CD4-positive, alpha-beta memory T cell (primary cell): ENCODE data around the gene PDZRN3. TPM values are rescaled to one million over a fixed set of nuclear protein-coding genes. Genes with fewer than 3 reads are reported as not detected.

Source experiments
- CTCF ChIA-PET: fragments of 350-600 bp; sonication (Branson Sonifier 250); formaldehyde crosslinking; loops from one replicate; lab custom pipeline; 2021; ENCODE audit warnings: inconsistent platforms; ENCODE audit not compliant: partially characterized antibody; lab: Charles Lee
- POLR2A ChIA-PET: fragments of 350-600 bp; sonication (Branson Sonifier 250); formaldehyde crosslinking; loops from one replicate; lab custom pipeline; 2021; ENCODE audit not compliant: partially characterized antibody; lab: Charles Lee
- DNase-seq, 5 donors: peaks; one replicate each; pipeline versions ENCODE4 v3.0.0 to v3.0.0-alpha.2; 2020 to 2022; ENCODE audit warnings: mixed read lengths in 1 of 5
- H3K27ac ChIP-seq: one replicate; pipeline ENCODE4 v1.7.0; 2013; ENCODE audit warnings: low read depth, low read length
- H3K27me3 ChIP-seq: 2 replicates; pipeline ENCODE4 v1.7.0; 2013; ENCODE audit warnings: mild to moderate bottlenecking, low read length, moderate library complexity; ENCODE audit not compliant: insufficient read depth
- H3K36me3 ChIP-seq: 2 replicates; pipeline ENCODE4 v1.7.0; 2013; ENCODE audit warnings: mild to moderate bottlenecking, low read length, moderate library complexity; ENCODE audit not compliant: insufficient read depth
- H3K4me1 ChIP-seq: 2 replicates; pipeline ENCODE4 v1.7.0; 2013; ENCODE audit warnings: mild to moderate bottlenecking, low read length, moderate library complexity; ENCODE audit not compliant: insufficient read depth
- H3K4me3 ChIP-seq, 2 donors: one replicate each; pipeline ENCODE4 v1.7.0; 2013; ENCODE audit warnings: low read length in 2 of 2, mild to moderate bottlenecking in 1 of 2
- H3K9me3 ChIP-seq, 2 donors: one replicate each; pipeline ENCODE4 v1.7.0; 2013; ENCODE audit warnings: low read length in 2 of 2, control low read depth in 1 of 2; ENCODE audit not compliant: control insufficient read depth in 1 of 2
- H3K27ac Mint-ChIP-seq, 7 donors: one replicate each; pipeline ENCODE4 v1.8.0; 2020 to 2021; ENCODE audit warnings: mixed read lengths in 7 of 7, mild to moderate bottlenecking in 6 of 7, inconsistent platforms in 3 of 7, moderate library complexity in 3 of 7
- H3K27me3 Mint-ChIP-seq, 2 donors: one replicate each; pipeline ENCODE4 v1.8.0; 2020 to 2021; ENCODE audit warnings: mixed read lengths in 2 of 2
- H3K36me3 Mint-ChIP-seq, 2 donors: one replicate each; pipeline ENCODE4 v1.8.0; 2020 to 2021; ENCODE audit warnings: mixed read lengths in 2 of 2, inconsistent platforms in 1 of 2, mild to moderate bottlenecking in 1 of 2
- H3K4me1 Mint-ChIP-seq, 4 donors: one replicate each; pipeline ENCODE4 v1.8.0; 2020 to 2021; ENCODE audit warnings: mixed read lengths in 4 of 4, mild to moderate bottlenecking in 1 of 4
- H3K4me3 Mint-ChIP-seq, 8 donors: one replicate each; pipeline ENCODE4 v1.8.0; 2020 to 2021; ENCODE audit warnings: mixed read lengths in 8 of 8, mild to moderate bottlenecking in 7 of 8, moderate library complexity in 6 of 8, inconsistent platforms in 3 of 8
- H3K9me3 Mint-ChIP-seq, 8 donors: one replicate each; pipeline ENCODE4 v1.8.0; 2020 to 2021; ENCODE audit warnings: mixed read lengths in 8 of 8, mild to moderate bottlenecking in 5 of 8, inconsistent platforms in 3 of 8, moderate library complexity in 1 of 8
- intact Hi-C: fragments of 100-400 bp; cut with micrococcal nuclease; formaldehyde crosslinking; loops from one replicate; pipeline ENCODE4 v1.15.1; 2023
- polyA plus RNA-seq, 2 donors: library from polyadenylated mRNA; unstranded; fragments of 300-500 nt; fragmentation: Illumina TruSeq; gene quantifications; one replicate each; pipeline ENCODE4 v1.2.3, GENCODE V29; 2021
- total RNA-seq, 2 experiments: library from RNA; stranded (reverse); gene quantifications; one replicate each; pipeline ENCODE4 v1.2.3, GENCODE V29; 2021

PDZRN3 gene
- total and polyA plus RNA-seq, 4 experiments from 2014 or later, result not detected

DNA sequence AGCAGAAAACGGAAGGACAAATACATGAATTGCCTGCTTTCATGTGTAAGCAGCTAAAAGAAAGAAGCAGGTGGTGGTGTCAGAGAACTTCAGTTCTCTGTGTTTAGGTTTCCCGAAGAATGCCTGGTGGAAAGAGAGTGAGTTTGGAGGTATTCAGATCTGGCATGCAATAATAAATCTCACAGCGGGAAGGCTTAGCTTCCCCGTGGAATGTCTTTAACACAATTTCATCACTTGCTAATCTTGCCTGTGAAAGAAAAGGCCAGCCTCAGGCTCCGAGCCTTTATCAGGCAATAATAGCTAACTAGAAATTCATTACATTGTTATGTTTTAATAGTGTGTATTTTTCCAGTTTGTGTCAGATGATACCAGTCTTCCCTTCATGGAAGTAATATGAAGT lies 220.3 kb downstream of the PDZRN3 start:
- intact Hi-C loops, result no loop called here
- Histone ChIP-seq H3K27me3 (no peaks in the 10 kb centered on the region), H3K27ac (no peak overlapping the region), H3K36me3 (no peaks in the 10 kb centered on the region), H3K9me3 (no peaks in the 10 kb centered on the region), H3K4me1 (no peaks in the 10 kb centered on the region), H3K4me3 (no peak overlapping the region)
- ChIA-PET POLR2A (no interaction called here), CTCF (no interaction called here)
- no peak for DNase-seq
- no peak overlapping the region for H3K4me3 Mint-ChIP-seq
- no peaks in the 10 kb centered on the region for H3K27me3 Mint-ChIP-seq
- H3K36me3 Mint-ChIP-seq, result no peaks in the 10 kb centered on the region
- no peaks in the 10 kb centered on the region for H3K9me3 Mint-ChIP-seq
- peaks cover 0 to 6% (median 0%) of the 10 kb centered on the region in 4 donors for H3K4me1 Mint-ChIP-seq
- no peak overlapping the region for H3K27ac Mint-ChIP-seq

DNA sequence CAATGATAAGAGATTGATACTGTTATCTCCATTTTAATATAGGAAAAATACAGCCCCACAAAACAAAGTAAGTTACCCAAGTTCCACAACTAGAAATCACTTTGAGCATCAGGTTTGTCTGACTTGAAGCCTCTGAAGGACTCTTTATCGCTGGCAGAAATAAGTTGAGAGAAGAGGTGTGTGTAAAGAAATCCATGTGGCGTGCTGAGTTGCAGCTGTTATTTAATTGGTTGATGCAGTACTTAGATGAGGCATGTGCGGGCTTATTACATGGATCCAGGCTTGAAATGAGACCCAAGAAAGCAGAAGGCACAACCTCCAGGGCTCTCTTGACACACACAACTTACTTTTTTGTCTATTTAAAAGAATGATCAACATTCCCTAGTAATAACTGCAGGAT lies 221.3 kb downstream of the PDZRN3 start:
- H3K9me3 ChIP-seq, result no peaks in the 10 kb centered on the region
- Mint-ChIP-seq H3K4me1 (peaks cover 0 to 6% (median 0%) of the 10 kb centered on the region in 4 donors), H3K27ac (no peak overlapping the region), H3K4me3 (no peak overlapping the region), H3K9me3 (no peaks in the 10 kb centered on the region), H3K27me3 (no peaks in the 10 kb centered on the region), H3K36me3 (no peaks in the 10 kb centered on the region)
- H3K27ac ChIP-seq, result no peak overlapping the region
- intact Hi-C loops, result no loop called here
- CTCF ChIA-PET, result no interaction called here
- H3K4me3 ChIP-seq, result no peak overlapping the region
- H3K4me1 ChIP-seq, result no peaks in the 10 kb centered on the region
- H3K36me3 ChIP-seq, result no peaks in the 10 kb centered on the region
- H3K27me3 ChIP-seq, result no peaks in the 10 kb centered on the region
- POLR2A ChIA-PET, result no interaction called here
- no peak for DNase-seq

DNA sequence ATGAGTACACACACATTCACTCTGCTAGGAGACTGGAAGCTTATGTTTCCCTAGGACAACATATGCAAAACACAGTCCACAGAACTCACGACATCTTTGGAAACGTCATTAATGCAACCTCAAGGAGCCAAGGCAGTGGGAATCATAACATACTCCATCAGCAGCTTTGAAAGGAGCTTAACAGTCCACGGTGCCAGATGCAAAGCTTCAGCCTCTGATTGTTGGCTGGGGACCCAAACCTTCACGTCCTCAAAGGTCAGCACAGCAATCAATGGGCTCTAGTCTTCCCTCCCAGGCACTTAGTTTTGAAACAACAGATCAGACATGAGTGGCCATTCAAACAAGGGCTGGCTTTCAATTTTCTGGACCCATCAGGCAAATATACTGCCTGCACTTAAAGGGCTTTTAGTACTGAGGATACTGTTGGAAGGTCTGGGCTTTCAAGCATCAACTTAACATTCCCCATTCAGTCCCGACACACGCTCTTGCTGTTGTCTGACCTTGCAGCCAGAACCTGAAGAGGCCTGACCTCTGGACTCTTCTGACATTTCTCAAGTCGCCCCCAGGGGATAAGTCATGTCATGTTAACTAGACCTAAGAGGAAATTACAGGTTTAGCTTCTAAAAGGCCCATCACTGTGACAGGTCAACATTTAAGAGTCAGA lies 223.0 kb downstream of the PDZRN3 start:
- H3K4me3 ChIP-seq, result no peak overlapping the region
- Mint-ChIP-seq H3K27ac (no peak overlapping the region), H3K9me3 (no peaks in the 10 kb centered on the region), H3K4me3 (no peak overlapping the region), H3K4me1 (peaks cover 0 to 6% (median 0%) of the 10 kb centered on the region in 4 donors), H3K36me3 (no peaks in the 10 kb centered on the region), H3K27me3 (no peaks in the 10 kb centered on the region)
- H3K4me1 ChIP-seq, result no peaks in the 10 kb centered on the region
- no peak overlapping the region for H3K27ac ChIP-seq
- H3K36me3 ChIP-seq, result no peaks in the 10 kb centered on the region
- no peak for DNase-seq
- ChIA-PET CTCF (no interaction called here), POLR2A (no interaction called here)
- intact Hi-C loops, result no loop called here
- no peaks in the 10 kb centered on the region for H3K27me3 ChIP-seq
- no peaks in the 10 kb centered on the region for H3K9me3 ChIP-seq

DNA sequence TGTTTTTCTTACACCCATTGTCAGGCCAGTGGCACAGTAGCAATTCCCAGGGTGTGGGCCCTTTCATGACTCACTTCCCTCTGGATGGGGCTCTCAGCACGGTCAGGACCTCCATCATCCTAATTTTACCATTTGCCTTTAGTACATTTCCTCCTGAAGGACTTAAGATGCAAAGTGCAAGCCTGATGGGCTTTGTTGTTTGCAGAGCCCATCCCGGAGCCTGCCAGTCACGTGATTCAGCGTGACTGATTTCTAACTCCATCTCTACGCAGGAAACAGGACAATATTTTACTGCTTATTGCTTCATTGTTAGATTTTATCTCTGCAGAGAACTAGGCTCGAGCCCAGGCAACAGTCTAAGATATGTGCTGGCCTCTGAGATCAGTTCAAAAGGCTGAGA lies 223.7 kb downstream of the PDZRN3 start:
- H3K9me3 Mint-ChIP-seq, result no peaks in the 10 kb centered on the region
- peaks cover 0 to 6% (median 0%) of the 10 kb centered on the region in 4 donors for H3K4me1 Mint-ChIP-seq
- no peak overlapping the region for H3K4me3 Mint-ChIP-seq
- intact Hi-C loops, result no loop called here
- no peaks in the 10 kb centered on the region for H3K4me1 ChIP-seq
- H3K4me3 ChIP-seq, result no peak overlapping the region
- POLR2A ChIA-PET, result no interaction called here
- no peaks in the 10 kb centered on the region for H3K9me3 ChIP-seq
- no peaks in the 10 kb centered on the region for H3K27me3 ChIP-seq
- no peaks in the 10 kb centered on the region for H3K36me3 Mint-ChIP-seq
- no peak overlapping the region for H3K27ac ChIP-seq
- H3K27ac Mint-ChIP-seq, result no peak overlapping the region
- no peaks in the 10 kb centered on the region for H3K36me3 ChIP-seq
- no peaks in the 10 kb centered on the region for H3K27me3 Mint-ChIP-seq
- CTCF ChIA-PET, result no interaction called here
- no peak for DNase-seq

DNA sequence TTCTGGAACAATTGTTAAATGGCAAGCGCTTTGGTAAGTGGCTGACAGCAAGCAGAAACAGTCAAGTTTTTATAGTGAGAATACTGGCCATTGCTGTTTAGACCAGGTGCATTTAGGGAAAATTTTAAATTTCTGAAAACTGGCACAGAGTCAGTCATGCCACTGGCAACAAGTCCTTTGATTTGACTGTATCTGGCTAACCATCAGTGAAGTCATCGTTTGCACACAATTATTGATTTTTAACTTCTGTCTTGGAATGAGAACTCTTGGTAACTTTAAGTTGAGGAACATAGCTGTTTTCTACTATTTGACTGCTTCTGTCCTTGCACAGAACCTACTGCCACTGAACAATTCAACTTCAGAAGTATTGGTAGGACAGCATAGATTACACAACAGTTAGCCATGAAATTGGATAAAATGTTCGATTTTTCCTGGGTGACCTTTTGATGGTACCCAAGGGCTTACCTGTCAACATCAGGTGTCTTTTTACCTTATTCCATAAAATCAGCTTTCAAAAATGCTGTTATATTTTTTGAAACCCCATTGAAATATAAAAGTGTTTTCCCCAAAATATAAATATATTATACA lies 225.0 kb downstream of the PDZRN3 start:
- POLR2A ChIA-PET, result no interaction called here
- Mint-ChIP-seq H3K9me3 (no peaks in the 10 kb centered on the region), H3K27ac (no peak overlapping the region)

DNA sequence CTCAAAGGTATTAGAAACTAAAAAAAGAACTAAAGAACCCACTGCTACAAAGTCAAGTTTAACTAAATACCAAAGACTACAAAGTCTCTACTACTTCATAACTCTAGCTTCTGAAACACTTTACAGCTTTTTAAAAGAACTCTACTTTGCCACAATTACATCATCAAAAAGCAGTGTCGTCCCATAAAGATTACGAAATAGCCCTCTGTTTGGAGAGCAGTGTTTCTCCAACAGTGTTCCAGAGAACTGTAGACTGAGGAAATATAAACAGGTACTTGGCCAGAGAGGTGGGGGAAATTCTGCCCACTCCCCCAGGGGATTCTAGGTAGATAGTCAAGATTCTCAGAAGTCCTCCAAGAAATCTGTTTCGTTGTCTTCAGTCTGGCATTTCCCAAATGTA lies 225.6 kb downstream of the PDZRN3 start:
- Histone ChIP-seq H3K4me1 (no peaks in the 10 kb centered on the region), H3K27me3 (no peaks in the 10 kb centered on the region), H3K27ac (no peak overlapping the region), H3K36me3 (no peaks in the 10 kb centered on the region), H3K4me3 (no peak overlapping the region), H3K9me3 (no peaks in the 10 kb centered on the region)
- CTCF ChIA-PET, result no interaction called here
- peaks cover 0 to 6% (median 0%) of the 10 kb centered on the region in 4 donors for H3K4me1 Mint-ChIP-seq
- intact Hi-C loops, result no loop called here
- H3K4me3 Mint-ChIP-seq, result no peak overlapping the region
- H3K27ac Mint-ChIP-seq, result no peak overlapping the region
- POLR2A ChIA-PET, result no interaction called here
- H3K27me3 Mint-ChIP-seq, result no peaks in the 10 kb centered on the region
- DNase-seq, result no peak
- peaks cover 0 to under 1% (median 0%) of the 10 kb centered on the region in 8 donors for H3K9me3 Mint-ChIP-seq
- no peaks in the 10 kb centered on the region for H3K36me3 Mint-ChIP-seq

More for the DNA sequence above, 225.0 kb downstream of the PDZRN3 start:
- no peak overlapping the region for H3K27ac ChIP-seq
- intact Hi-C loops, result no loop called here
- no peaks in the 10 kb centered on the region for H3K36me3 Mint-ChIP-seq
- peaks cover 0 to 6% (median 0%) of the 10 kb centered on the region in 4 donors for H3K4me1 Mint-ChIP-seq
- H3K4me3 Mint-ChIP-seq, result no peak overlapping the region
- H3K27me3 ChIP-seq, result no peaks in the 10 kb centered on the region
- H3K36me3 ChIP-seq, result no peaks in the 10 kb centered on the region
- no peak for DNase-seq
- H3K9me3 ChIP-seq, result no peaks in the 10 kb centered on the region
- CTCF ChIA-PET, result interaction anchor here (0.6 kb wide), 1 partner anchor 286 kb away, joined by 3 read pairs; no protein-coding TSS in a partner anchor
- no peaks in the 10 kb centered on the region for H3K27me3 Mint-ChIP-seq
- H3K4me3 ChIP-seq, result no peak overlapping the region
- no peaks in the 10 kb centered on the region for H3K4me1 ChIP-seq

DNA sequence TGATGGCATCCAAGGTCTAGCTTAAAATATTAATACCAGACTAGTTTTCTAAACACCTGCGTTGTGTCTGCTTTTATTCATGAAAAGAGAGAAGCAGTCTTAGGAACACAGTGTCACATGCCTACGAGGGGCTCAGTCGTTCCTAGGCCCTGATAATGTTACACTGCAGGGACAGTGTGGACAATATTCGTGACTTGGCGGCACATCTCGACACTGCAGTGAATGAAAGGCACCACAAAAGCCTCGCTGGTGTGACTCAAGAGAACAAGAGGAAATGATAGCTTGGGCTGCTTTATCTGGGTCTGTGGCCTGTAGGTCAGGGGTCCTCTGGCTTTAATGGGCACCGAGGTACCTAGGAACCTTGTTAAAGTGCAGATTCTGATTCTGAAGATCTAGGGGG lies 226.7 kb downstream of the PDZRN3 start:
- ChIA-PET POLR2A (no interaction called here), CTCF (no interaction called here)
- H3K4me1 ChIP-seq, result no peaks in the 10 kb centered on the region
- H3K36me3 ChIP-seq, result no peaks in the 10 kb centered on the region
- no peak overlapping the region for H3K27ac ChIP-seq
- H3K4me1 Mint-ChIP-seq, result peaks cover 0 to 6% (median 0%) of the 10 kb centered on the region in 4 donors
- intact Hi-C loops, result no loop called here
- no peaks in the 10 kb centered on the region for H3K9me3 ChIP-seq
- H3K27me3 ChIP-seq, result no peaks in the 10 kb centered on the region
- H3K9me3 Mint-ChIP-seq, result peaks cover 0 to 2% (median 0%) of the 10 kb centered on the region in 8 donors
- H3K27me3 Mint-ChIP-seq, result no peaks in the 10 kb centered on the region
- no peak overlapping the region for H3K4me3 Mint-ChIP-seq
- H3K36me3 Mint-ChIP-seq, result no peaks in the 10 kb centered on the region
- no peak overlapping the region for H3K4me3 ChIP-seq
- no peak for DNase-seq
- H3K27ac Mint-ChIP-seq, result no peak overlapping the region
